ENCODE measurements around the gene TNS1.

TNS1 gene

DNA sequence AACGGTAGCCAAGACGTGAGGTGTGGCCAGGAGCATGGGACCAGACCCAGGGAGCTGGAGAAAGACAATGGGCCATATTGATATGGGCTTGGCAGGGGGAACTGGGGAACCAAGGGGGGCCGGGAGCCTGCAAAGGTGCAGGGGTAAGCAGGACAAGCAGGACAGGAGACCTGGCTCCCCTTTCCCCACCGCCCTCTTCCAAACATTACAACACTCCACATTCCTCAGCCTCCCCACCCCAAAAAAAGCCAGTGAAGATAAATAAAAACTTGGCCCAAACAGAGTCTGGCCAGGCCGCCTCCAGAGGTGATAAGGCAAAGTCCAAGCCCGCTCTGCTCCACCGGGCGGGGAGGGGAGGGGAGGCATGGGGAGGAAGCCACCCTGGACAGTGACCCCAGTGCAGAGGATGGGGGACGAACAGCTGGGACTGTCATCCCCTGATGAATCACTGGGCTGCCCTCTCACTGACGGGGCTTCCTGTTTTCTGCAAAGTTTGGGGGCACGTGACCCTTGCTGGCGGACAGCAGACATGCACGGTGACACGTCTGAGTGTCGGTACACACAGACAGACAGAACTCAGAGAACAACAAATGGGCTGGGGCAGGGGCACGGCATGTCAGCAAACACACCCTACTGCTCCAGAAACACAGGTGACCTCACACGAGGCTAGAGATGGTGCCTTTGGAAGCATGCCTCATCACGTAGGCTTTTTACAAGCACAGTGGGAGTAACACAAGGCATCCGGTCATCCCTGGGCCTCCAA is 100.2 kb downstream of the TNS1 start:
- intact Hi-C loops (cut with micrococcal nuclease) = loop anchor here (5.0 kb wide), 1 partner anchor 40 kb away; no protein-coding TSS in a partner anchor
- H3K4me3 Mint-ChIP-seq = peak overlapping the region; percentile 39
- no peaks in the 10 kb centered on the region for H3K9me3 Mint-ChIP-seq
- H3K27me3 Mint-ChIP-seq = peaks cover 19% of the 10 kb centered on the region
- peak overlapping the region; percentile 44 for H3K27ac Mint-ChIP-seq
- H3K36me3 Mint-ChIP-seq (ENCODE audit: low read depth) = peaks cover 27% of the 10 kb centered on the region
- H3K4me1 Mint-ChIP-seq (ENCODE audit: low read depth) = peaks cover 91% of the 10 kb centered on the region

DNA sequence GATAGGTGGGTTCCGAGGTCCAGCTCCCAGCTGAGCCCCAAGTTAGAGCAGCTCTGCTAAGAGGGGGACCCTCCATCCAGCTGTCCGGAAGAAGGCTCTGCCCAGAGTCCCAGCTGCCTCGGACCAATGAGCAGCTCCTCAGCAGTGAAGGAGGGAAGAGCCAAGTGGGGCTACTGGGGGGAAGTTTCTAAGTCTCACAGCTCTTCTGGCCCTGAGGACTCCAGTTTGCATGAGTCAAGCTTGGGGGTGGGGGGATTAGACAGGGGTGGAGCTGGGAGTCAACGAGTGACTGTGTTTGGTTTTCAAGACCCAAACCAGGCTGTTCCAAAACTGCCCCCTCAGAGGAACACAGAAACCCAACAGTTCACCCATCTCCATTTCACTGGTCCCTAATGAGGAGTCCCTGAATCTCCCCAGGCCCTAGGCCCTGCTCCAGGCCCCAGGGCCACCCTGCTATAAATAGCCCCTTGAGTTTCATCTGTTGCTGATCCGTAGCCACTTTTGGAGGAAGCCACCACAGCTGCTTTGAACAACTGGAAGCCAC is 100.9 kb downstream of the TNS1 start:
- Mint-ChIP-seq H3K4me1 (ENCODE audit: low read depth) (peaks cover 87% of the 10 kb centered on the region), H3K27ac (peak overlapping the region; percentile 44), H3K27me3 (peaks cover 16% of the 10 kb centered on the region), H3K4me3 (peak overlapping the region; percentile 39), H3K36me3 (ENCODE audit: low read depth) (peaks cover 33% of the 10 kb centered on the region), H3K9me3 (no peaks in the 10 kb centered on the region)
- intact Hi-C loops (cut with micrococcal nuclease) = loop anchor here (5.0 kb wide), 1 partner anchor 40 kb away; no protein-coding TSS in a partner anchor

DNA sequence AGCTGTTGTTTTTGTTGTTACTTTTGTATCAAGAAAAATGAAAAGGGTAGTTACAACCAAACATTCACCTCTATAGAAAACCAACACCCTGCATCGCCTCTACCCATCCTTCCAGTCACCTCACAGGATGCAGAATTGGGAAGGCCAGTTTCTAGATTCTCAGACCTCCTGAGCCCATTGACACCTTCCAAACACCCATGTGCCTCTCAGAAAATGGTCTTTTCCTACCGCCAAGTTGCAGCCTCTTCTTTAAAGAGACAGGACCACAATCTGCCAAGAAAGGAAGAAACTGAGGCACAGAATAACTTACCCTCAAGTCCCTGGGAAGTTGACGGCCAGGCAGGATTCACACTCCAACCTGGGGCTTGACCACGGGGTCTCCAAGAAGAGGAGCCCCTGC is 101.4 kb downstream of the TNS1 start:
- H3K4me3 Mint-ChIP-seq = peak overlapping the region; percentile 28
- H3K27me3 Mint-ChIP-seq = peaks cover 16% of the 10 kb centered on the region
- peaks cover 82% of the 10 kb centered on the region for H3K4me1 Mint-ChIP-seq (ENCODE audit: low read depth)
- H3K27ac Mint-ChIP-seq = peak overlapping the region; percentile 44
- H3K36me3 Mint-ChIP-seq (ENCODE audit: low read depth) = peaks cover 35% of the 10 kb centered on the region
- intact Hi-C loops (cut with micrococcal nuclease) = loop anchor here (5.0 kb wide), 1 partner anchor 41 kb away; no protein-coding TSS in a partner anchor
- no peaks in the 10 kb centered on the region for H3K9me3 Mint-ChIP-seq

DNA sequence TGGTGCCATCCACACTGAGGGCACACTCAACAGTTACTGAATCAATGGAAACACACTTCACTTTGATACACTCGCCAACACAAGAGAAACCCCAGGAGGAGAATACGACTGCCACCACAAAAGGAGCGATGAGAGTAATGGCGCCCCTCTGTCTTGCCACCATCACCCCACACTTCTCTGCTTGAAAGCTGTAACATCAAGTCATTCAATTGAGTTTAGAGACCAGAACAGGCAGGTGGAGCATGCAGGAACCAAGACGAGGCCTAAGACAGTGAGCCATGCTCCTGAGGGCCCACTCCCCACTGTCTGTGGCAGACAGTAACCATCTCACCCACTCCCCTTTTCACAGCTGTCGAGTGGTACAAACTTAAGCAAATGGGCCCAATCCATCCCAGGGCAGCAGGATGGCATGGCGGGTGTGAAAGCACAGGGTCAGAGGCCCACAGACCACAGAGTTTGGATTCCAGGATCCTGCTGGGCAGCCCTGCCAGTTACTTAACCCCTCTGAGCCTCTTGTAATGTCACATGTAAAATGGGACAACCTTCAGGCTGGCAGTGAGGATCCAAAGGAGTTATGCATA is 101.9 kb downstream of the TNS1 start:
- H3K4me3 Mint-ChIP-seq = no peak overlapping the region
- peak overlapping the region; percentile 44 for H3K27ac Mint-ChIP-seq
- peaks cover 41% of the 10 kb centered on the region for H3K36me3 Mint-ChIP-seq (ENCODE audit: low read depth)
- peaks cover 77% of the 10 kb centered on the region for H3K4me1 Mint-ChIP-seq (ENCODE audit: low read depth)
- no peaks in the 10 kb centered on the region for H3K9me3 Mint-ChIP-seq
- H3K27me3 Mint-ChIP-seq = peaks cover 16% of the 10 kb centered on the region
- intact Hi-C loops (cut with micrococcal nuclease) = loop anchor here (5.0 kb wide), 1 partner anchor 41 kb away; no protein-coding TSS in a partner anchor

DNA sequence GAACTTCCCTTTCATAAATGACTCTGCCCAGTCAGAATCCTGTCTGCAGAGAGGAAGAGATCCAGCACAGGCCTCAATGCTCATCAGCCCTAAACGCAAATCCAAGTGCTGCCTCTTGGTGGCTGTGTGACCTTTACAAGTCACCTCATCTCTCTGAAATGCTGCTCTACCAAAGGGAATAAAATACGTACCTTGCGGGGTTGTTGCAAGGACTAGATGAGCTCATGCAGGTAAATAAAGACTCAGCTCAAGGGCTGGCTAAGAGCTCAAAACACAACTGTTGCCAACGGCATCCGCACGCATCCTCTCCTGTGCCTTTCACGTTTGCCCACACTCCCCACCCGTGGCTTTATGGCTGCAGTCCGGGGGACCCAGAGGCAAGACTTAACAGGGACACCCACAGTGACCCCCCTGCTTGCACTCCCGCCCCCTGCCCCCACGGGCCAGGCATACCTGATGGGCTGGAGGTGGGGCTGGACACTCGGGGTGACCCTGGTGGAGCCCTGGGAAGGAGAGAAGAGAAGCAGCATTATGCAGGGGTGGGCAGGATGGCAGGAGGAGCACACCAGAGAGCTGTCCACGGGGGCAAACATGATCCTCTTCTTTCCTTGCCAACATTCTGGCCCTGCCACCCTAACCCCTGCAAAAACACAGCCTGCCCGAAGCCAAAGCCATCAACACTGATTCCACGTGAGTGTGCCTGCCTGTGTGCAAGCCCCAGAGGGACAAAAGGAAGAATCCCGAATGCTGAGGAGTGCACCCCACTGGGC is 102.6 kb downstream of the TNS1 start:
- Mint-ChIP-seq H3K27ac (peak overlapping the region; percentile 38), H3K4me1 (ENCODE audit: low read depth) (peaks cover 70% of the 10 kb centered on the region), H3K36me3 (ENCODE audit: low read depth) (peaks cover 47% of the 10 kb centered on the region), H3K9me3 (no peaks in the 10 kb centered on the region), H3K4me3 (no peak overlapping the region), H3K27me3 (peaks cover 13% of the 10 kb centered on the region)
- intact Hi-C loops (cut with micrococcal nuclease) = loop anchor here (5.0 kb wide), 1 partner anchor 42 kb away; no protein-coding TSS in a partner anchor

DNA sequence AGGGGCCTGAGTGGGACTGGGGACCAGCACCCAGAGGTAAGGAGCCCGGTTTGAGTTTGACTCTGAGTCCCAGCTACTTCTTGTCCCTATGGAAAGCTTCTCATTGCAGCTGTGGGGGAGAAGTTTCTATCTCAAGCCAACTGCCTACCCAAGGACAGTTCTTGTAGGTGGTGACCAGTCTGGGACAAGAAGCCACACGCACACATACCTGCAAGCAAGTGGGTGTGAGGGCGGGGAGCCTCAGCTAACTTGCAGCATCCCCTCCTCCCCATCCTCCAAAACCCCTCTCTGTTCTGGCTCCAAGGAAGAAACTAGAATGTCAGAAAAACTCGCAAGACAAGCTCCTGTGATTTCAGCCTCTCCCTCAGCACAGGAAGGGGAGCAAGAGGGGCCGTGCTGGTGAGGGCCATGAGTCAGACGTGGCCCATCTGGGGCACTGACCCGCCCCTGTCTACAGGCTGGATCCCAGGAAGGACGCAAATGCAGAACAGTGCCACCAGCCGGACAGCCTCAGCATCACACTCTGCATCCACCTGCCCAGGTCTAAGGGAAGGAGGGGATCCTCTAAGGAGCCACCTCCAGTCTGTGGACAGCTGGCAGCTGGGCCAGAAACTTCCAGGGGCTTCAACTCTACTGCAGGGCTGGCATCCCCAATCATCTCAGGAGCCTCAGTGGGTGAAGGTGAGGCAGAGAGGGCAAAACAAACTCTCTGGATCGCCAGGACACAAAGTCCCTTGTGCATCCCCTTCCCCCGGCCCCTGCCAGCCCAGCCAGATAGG is 103.4 kb downstream of the TNS1 start:
- H3K36me3 Mint-ChIP-seq (ENCODE audit: low read depth) = peaks cover 51% of the 10 kb centered on the region
- H3K9me3 Mint-ChIP-seq = no peaks in the 10 kb centered on the region
- H3K27me3 Mint-ChIP-seq = peaks cover 7% of the 10 kb centered on the region
- peaks cover 62% of the 10 kb centered on the region for H3K4me1 Mint-ChIP-seq (ENCODE audit: low read depth)
- intact Hi-C loops (cut with micrococcal nuclease) = loop anchor here (5.0 kb wide), 1 partner anchor 43 kb away; no protein-coding TSS in a partner anchor
- peak overlapping the region; percentile 38 for H3K27ac Mint-ChIP-seq
- no peak overlapping the region for H3K4me3 Mint-ChIP-seq

DNA sequence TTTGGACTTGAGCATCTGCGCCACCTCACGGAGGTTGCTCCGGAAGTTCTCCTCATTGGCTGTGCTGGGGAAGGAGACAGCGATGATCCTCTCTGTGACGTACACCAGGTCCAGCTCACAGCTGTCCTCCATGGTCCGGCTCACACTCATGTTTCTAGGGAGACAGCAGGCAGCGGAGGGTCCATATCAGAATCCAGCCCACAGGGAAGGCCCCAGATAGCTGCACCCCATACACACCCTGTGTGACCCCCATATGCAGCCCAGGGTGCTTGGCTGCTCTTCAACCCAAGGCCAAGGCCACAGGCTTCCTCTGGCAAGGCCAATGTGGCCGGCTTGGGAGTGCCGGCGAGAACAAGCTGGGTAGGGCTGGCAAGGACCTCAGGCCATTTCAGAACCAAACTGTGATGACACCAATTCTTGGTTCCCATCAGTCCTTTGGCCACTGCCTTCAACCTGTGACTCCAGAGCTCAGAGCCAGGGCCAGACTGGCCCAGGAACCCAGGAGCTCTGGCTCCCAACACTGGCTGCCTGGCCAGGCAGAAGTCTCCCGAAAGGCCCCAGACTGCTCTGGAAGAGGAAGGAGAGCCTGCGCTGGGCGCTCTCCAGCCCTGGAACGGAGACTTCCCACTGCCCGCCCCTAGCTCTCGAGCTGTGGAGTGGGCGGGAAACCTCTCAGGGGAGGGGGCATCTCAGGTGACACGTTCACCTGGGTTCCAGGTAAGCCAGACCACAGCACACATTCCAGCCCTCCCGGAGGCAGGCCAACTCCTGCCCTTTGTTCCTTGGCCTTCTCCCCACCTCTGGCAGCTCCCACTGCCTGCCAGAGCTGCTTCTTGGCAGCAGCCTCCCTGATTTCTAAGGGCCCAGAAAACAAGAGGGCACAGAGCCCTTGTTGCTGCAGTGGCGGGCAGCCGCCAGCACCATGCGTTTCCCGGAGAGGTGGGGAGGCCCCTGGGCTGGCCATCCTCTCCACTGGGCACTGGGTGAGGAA is 104.7 kb downstream of the TNS1 start:
- Mint-ChIP-seq H3K27ac (peak overlapping the region; percentile 38), H3K9me3 (no peaks in the 10 kb centered on the region), H3K36me3 (ENCODE audit: low read depth) (peaks cover 61% of the 10 kb centered on the region), H3K4me1 (ENCODE audit: low read depth) (peaks cover 49% of the 10 kb centered on the region), H3K4me3 (no peak overlapping the region), H3K27me3 (peaks cover 2% of the 10 kb centered on the region)
- intact Hi-C loops (cut with micrococcal nuclease) = no loop called here

DNA sequence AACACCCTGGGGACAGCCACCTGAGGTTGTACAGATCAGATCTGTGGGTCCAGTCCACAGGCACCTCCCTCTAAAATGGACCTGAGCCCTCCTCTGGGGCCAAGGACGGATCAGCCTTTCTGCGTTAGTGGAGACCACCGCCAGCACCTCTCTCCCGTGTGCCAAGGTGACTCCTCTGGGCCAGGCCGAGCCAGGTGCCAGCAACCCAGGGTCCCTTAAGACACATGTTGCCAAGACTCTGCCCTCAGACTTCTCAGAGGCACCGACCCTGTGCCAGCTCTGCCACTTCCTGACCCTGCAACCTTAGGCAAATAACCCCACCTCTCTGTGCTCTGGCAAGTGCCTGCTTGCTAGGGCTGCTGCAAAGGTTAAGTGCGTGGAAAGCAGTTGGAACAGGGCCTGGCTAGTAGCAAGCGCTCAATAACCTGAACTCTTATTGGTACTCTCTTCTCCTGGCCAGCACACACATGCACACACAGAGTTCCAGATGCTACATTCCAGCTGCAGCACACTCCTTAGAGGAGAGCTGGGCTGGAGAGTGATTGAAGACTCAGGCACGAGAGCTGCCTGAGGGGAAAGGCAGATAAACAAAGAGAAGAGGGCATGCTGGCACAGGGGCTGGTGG is 105.6 kb downstream of the TNS1 start:
- H3K9me3 Mint-ChIP-seq = no peaks in the 10 kb centered on the region
- no peak overlapping the region for H3K4me3 Mint-ChIP-seq
- peaks cover 40% of the 10 kb centered on the region for H3K4me1 Mint-ChIP-seq (ENCODE audit: low read depth)
- peaks cover 70% of the 10 kb centered on the region for H3K36me3 Mint-ChIP-seq (ENCODE audit: low read depth)
- no peak overlapping the region for H3K27ac Mint-ChIP-seq
- intact Hi-C loops (cut with micrococcal nuclease) = no loop called here
- peaks cover 2% of the 10 kb centered on the region for H3K27me3 Mint-ChIP-seq

DNA sequence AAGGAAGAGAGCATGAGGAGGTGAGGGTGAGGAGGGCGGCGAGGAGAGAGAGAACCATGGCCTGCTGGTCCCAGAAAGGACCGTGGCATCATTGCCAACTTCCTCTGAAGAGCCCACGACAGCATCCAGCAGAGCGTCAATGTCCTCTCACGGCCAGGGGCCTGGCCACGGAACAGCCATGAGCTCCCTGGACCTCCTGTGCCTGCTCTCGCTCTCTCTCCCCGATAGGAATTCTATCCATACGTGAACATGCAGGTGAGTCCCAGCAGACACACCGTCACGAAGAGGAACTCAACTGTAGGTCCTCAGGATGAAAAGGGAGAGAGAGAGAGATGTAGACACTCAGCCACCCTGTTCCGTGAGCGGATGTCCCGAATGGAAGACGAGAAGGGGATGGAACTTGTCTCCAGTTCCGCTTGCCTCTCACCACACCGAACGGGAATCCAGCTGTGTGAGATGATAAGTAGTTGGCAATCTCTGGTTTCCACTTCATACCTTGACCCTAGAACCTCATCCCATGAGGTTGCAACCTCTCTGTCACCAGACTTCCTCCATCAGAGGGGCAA is 107.6 kb downstream of the TNS1 start:
- H3K27ac Mint-ChIP-seq = no peak overlapping the region
- intact Hi-C loops (cut with micrococcal nuclease) = no loop called here

DNA sequence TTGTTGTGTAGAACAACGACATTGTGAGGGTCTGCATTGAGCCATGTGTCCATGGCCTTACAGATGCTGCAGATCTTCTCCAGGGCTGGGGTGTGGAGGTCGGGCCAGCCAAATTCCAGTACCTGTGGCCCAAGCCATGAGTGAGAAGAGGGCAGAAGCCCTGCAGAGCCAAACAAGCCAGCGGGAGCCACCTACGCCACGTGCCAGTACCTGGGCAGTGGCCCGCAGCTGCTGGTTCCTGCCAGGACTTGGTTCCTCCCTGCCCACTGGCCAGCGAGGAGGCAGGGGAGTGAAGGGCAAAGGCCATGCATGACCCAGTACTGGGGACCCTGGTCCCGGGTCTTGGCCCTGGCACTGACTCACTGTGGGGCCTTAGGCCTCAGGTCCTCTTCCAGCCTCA is 109.4 kb downstream of the TNS1 start:
- no peaks in the 10 kb centered on the region for H3K27me3 Mint-ChIP-seq
- no peaks in the 10 kb centered on the region for H3K9me3 Mint-ChIP-seq
- peaks cover 95% of the 10 kb centered on the region for H3K36me3 Mint-ChIP-seq (ENCODE audit: low read depth)
- no peak overlapping the region for H3K27ac Mint-ChIP-seq
- intact Hi-C loops (cut with micrococcal nuclease) = no loop called here
- H3K4me1 Mint-ChIP-seq (ENCODE audit: low read depth) = peaks cover 8% of the 10 kb centered on the region
- no peak overlapping the region for H3K4me3 Mint-ChIP-seq

More for the DNA sequence above, 107.6 kb downstream of the TNS1 start:
- Mint-ChIP-seq H3K4me1 (ENCODE audit: low read depth) (peaks cover 20% of the 10 kb centered on the region), H3K4me3 (no peak overlapping the region), H3K9me3 (no peaks in the 10 kb centered on the region), H3K27me3 (peaks cover 2% of the 10 kb centered on the region), H3K36me3 (ENCODE audit: low read depth) (peaks cover 89% of the 10 kb centered on the region)

DNA sequence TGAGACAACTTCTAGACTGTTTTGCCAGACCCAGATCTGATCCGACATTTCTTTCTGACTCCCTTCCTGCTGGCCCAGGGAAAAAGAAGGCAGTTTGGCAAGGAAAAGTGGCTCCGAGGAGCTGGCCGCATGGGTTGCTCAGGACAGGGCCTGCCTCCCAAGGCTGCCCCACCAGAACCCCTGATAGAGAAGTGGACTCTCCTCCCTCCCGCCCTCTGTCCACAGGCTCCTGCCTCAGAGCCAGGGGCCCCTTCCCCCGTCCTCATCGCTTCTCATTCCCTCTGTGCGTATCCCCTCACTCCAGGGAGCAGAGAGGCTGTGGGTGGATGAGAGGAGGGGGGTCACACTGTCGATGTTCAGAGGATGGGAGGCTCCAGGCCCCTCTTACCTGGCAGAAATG is 110.2 kb downstream of the TNS1 start:
- intact Hi-C loops (cut with micrococcal nuclease) = no loop called here
- H3K27ac Mint-ChIP-seq = no peak overlapping the region
- no peaks in the 10 kb centered on the region for H3K27me3 Mint-ChIP-seq
- H3K4me1 Mint-ChIP-seq (ENCODE audit: low read depth) = peaks cover 9% of the 10 kb centered on the region
- H3K4me3 Mint-ChIP-seq = no peak overlapping the region
- H3K9me3 Mint-ChIP-seq = no peaks in the 10 kb centered on the region
- peaks cover 93% of the 10 kb centered on the region for H3K36me3 Mint-ChIP-seq (ENCODE audit: low read depth)

DNA sequence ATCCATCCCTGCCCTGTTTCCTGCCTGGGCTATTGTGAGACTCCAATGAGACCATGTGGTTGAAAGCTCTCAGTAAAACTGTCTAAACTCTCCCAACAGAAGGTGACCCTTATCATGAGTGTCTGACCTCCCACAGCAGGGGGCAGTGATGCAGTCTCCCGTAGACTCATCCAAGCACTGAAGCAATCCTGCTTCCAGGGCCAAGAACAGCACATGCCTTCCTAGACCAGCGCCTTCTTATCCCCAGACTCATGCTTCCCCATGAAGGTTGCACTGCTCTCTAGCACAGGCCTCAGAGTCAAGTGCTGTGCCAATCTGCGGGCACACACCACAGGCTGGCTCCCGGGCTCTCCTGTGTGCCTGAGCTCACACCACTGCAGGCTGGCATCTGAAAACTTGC is 112.3 kb downstream of the TNS1 start:
- intact Hi-C loops (cut with micrococcal nuclease) = loop anchor here (2.0 kb wide), 1 partner anchor 98 kb away; no protein-coding TSS in a partner anchor
- no peaks in the 10 kb centered on the region for H3K9me3 Mint-ChIP-seq
- no peaks in the 10 kb centered on the region for H3K27me3 Mint-ChIP-seq
- H3K4me1 Mint-ChIP-seq (ENCODE audit: low read depth) = peaks cover 24% of the 10 kb centered on the region
- H3K27ac Mint-ChIP-seq = no peak overlapping the region
- H3K4me3 Mint-ChIP-seq = no peak overlapping the region
- peaks cover 85% of the 10 kb centered on the region for H3K36me3 Mint-ChIP-seq (ENCODE audit: low read depth)

All from dendritic cell treated with granulocyte-macrophage colony-stimulating factor and Interleukin-4, amounts not matched to agents 40 ng/mL and 50 ng/mL, for 4 days (primary cell).